IPS-18c (cell line): ENCODE measurements around the gene VOPP1.

Experiments used
- H3K4me3 ChIP-seq: 2 replicates; pipeline ENCODE4 v1.7.0; 2013; ENCODE audit warnings: low read depth, mild to moderate bottlenecking, low read length, moderate library complexity; ENCODE audit not compliant: insufficient read depth
- H3K9me3 ChIP-seq: one replicate; pipeline ENCODE4 v1.6.1; 2013; ENCODE audit warnings: mild to moderate bottlenecking, low read length, moderate library complexity; ENCODE audit not compliant: control insufficient read depth, insufficient read depth

VOPP1 gene

DNA sequence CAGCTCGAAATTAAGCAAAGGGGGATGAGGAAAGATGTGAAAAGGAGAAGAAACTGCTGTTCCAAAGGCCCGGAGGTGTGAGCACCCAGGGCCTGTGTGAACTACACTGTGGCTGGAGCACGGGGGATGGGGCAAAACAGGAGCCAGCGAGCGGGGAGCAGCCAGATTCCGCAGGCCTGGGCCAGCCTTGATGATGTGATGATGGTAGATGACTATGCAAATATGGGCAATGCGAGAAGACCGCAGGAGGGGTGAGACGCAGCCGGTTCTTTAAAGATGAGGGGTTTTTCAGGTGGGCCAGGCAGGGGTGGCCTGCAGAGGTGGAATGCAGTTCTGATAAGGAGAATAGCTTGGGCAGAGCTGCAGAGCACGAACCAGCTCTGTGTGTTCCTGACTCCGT, 145.6 kb downstream of the VOPP1 start:
- Histone ChIP-seq H3K4me3 (no peak overlapping the region), H3K9me3 (no peaks in the 10 kb centered on the region)

DNA sequence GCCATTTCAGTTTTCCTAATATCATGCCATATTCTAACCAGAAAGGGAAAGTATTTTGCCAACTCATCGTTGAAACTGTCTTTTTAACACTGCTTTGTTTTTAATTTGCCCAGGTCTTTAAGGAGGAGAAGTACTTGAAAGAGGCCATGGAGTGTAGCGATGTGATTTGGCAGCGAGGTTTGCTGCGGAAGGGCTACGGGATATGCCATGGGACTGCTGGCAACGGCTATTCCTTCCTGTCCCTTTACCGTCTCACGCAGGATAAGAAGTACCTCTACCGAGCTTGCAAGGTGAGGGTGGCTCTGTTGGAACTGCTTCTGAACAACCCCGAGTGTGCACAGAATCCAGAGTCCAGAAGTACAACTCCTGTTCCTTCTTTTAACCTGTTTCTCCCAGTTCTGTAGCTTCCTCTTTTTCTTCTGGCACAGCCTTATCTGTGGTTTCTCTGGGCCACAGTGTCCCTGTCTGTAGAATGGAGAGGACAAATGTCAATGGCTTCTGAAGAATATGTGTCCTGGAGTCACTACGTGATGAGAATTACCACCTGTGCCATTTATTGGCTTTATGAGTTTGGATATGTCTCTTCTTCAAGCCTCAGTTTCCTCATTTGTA, 147.1 kb downstream of the VOPP1 start:
- Histone ChIP-seq H3K4me3 (no peak overlapping the region), H3K9me3 (no peaks in the 10 kb centered on the region)

DNA sequence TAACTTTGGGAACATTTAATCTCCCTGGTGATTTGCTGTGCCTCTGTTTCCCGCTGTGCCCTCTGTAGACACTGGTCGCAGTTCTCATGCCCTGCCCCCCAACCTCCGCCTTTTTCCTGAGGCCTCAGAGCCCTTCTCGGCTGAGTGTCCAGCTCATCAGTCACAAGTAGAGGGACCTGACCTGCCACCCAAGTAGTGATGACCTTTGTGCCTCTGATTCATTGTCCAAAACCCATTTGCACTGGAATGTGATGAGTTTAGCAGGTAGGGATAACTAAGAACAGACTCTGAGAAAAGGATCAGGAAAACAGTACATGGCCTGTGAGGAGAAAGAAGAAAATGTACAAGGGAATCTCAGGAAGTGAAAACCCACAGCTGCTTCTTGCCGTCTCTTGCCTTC, 148.4 kb downstream of the VOPP1 start:
- Histone ChIP-seq H3K4me3 (no peak overlapping the region), H3K9me3 (no peaks in the 10 kb centered on the region)

DNA sequence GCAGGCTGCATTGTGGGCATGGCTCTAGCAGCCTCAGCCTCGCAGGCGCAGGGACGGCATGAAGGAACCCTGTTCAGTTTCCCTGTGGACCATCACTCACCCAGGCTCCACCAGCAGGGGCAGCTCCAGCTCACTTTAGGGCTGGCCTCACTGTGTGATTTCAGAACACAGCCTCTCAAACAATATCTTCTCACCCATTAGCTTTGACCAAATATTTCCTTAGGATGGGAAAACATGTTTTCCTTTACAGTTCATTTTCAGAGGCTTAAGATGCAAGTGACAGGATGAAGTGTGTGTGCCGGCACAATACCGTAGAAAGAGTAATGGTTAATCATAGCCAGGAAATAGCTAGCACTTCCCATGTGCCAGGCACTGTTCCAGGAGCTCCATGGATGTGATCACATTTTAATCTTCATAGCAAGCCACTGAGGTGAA, 149.0 kb downstream of the VOPP1 start:
- Histone ChIP-seq H3K9me3 (no peaks in the 10 kb centered on the region), H3K4me3 (no peak overlapping the region)
